SW 1271 (cell line): ENCODE data around the gene RBM47.
"Not testable (repeated sequence)": the region's sequence is repeated elsewhere in the genome, so short reads cannot be mapped to it uniquely, and the experiment has no call there.

Experiments
- DNase-seq, 2 experiments: peaks; one replicate each; lab custom pipeline; 2025; lab: John Stamatoyannopoulos, UW

RBM47 gene

GRCh38 chr4:40486534-40486933 lies 143.1 kb downstream of the RBM47 start:
- DNase-seq = no peak

- no peak for DNase-seq
Observed at GRCh38 chr4:40484346-40485090, 145.1 kb downstream of the RBM47 start.

- DNase-seq = no peak
Observed at GRCh38 chr4:40482985-40483647, 146.5 kb downstream of the RBM47 start.

GRCh38 chr4:40481977-40482376 lies 147.7 kb downstream of the RBM47 start:
- no peak for DNase-seq

GRCh38 chr4:40480291-40480690 lies 149.4 kb downstream of the RBM47 start:
- no peak for DNase-seq

GRCh38 chr4:40479378-40479777 lies 150.3 kb downstream of the RBM47 start:
- no peak for DNase-seq

GRCh38 chr4:40475609-40476008 lies 154.1 kb downstream of the RBM47 start:
- DNase-seq = no peak

- DNase-seq = no peak
Observed at GRCh38 chr4:40473578-40474388, 155.9 kb downstream of the RBM47 start.

- no peak for DNase-seq
Observed at GRCh38 chr4:40471923-40472322, 157.7 kb downstream of the RBM47 start.

- no peak for DNase-seq
Observed at GRCh38 chr4:40466789-40467188, 162.9 kb downstream of the RBM47 start.

GRCh38 chr4:40462326-40462725 lies 167.3 kb downstream of the RBM47 start:
- DNase-seq = no peak

- DNase-seq = no peak
Observed at GRCh38 chr4:40461879-40462278, 167.8 kb downstream of the RBM47 start.

- no peak for DNase-seq
Observed at GRCh38 chr4:40461062-40461461, 168.6 kb downstream of the RBM47 start.

- no peak for DNase-seq
Observed at GRCh38 chr4:40458683-40459082, 171.0 kb downstream of the RBM47 start.

- no peak for DNase-seq
Observed at GRCh38 chr4:40458109-40458508, 171.6 kb downstream of the RBM47 start.

GRCh38 chr4:40455340-40455902 lies 174.2 kb downstream of the RBM47 start:
- DNase-seq = no peak

GRCh38 chr4:40454816-40455215 lies 174.8 kb downstream of the RBM47 start:
- DNase-seq = no peak

- no peak for DNase-seq
Observed at GRCh38 chr4:40453912-40454311, 175.8 kb downstream of the RBM47 start.

GRCh38 chr4:40448875-40449274 lies 180.8 kb downstream of the RBM47 start:
- DNase-seq = no peak

GRCh38 chr4:40446839-40447238 lies 182.8 kb downstream of the RBM47 start:
- DNase-seq = no peak

GRCh38 chr4:40446261-40446750 lies 183.4 kb downstream of the RBM47 start:
- not testable (repeated sequence) for DNase-seq

GRCh38 chr4:40445671-40446070 lies 184.0 kb downstream of the RBM47 start:
- DNase-seq = no peak
